Stomach (tissue), 9 donors: ENCODE data around the gene SGO1. TPM values are rescaled to one million over a fixed set of nuclear protein-coding genes. Genes with fewer than 3 reads are reported as not detected.

Source experiments
- DNase-seq, 2 donors: peaks; one replicate each; pipeline versions ENCODE4 v3.0.0 to v3.0.0-alpha.2; 2013 to 2019
- H3K27ac ChIP-seq, 5 donors: fragments of 200-600 bp in 4 of 5; sonication (generic) in 4 of 5; one replicate each; pipeline ENCODE4 v1.5.1; 2013 to 2019; ENCODE audit warnings: mild to moderate bottlenecking in 1 of 5, moderate library complexity in 1 of 5
- H3K27me3 ChIP-seq, 3 donors: fragments of 200-600 bp; sonication (generic); one replicate each; pipeline ENCODE4 v1.5.1; 2017 to 2019; ENCODE audit warnings: mixed run types in 1 of 3
- H3K36me3 ChIP-seq, 4 donors: fragments of 200-600 bp; sonication (generic); 1 replicate in 3 of 4; 2 replicates in 1 of 4; pipeline ENCODE4 v1.5.1; 2016 to 2019
- H3K4me1 ChIP-seq, 4 donors: fragments of 200-600 bp; sonication (generic); one replicate each; pipeline ENCODE4 v1.5.1; 2016 to 2019
- H3K4me3 ChIP-seq, 4 donors: fragments of 200-600 bp; sonication (generic) in 3 of 4; one replicate each; pipeline ENCODE4 v1.5.1; 2016 to 2019; ENCODE audit warnings: mild to moderate bottlenecking in 1 of 4
- H3K9me3 ChIP-seq, 4 donors: fragments of 200-600 bp; sonication (generic); one replicate each; pipeline ENCODE4 v1.5.1; 2016 to 2019
- EP300 ChIP-seq: sonication (generic); formaldehyde crosslinking; IDR thresholded peaks from one replicate; pipeline ENCODE4 v1.6.1; 2017; ENCODE audit warnings: antibody characterized with exemption
- POLR2A ChIP-seq, 4 donors: fragments of 450-650 bp; IDR thresholded peaks; one replicate each; pipeline ENCODE4 v1.6.1; 2016; ENCODE audit warnings: antibody characterized with exemption in 4 of 4, control low read depth in 2 of 4, mild to moderate bottlenecking in 1 of 4, moderate library complexity in 1 of 4
- POLR2AphosphoS5 ChIP-seq, 3 donors: sonication (generic); formaldehyde crosslinking; IDR thresholded peaks; one replicate each; pipeline ENCODE4 v1.6.1; 2016; ENCODE audit warnings: antibody characterized with exemption in 3 of 3
- WGBS, 5 donors: extraction: QIAGEN DNeasy Blood & Tissue Kit in 3 of 5; methylation state at CpG; one replicate each; pipeline versions ENCODE4 v1.1.5 to v1.1.7; 2013 to 2018; 5-methylcytosine and 5-hydroxymethylcytosine counted together
- intact Hi-C: fragments of 100-400 bp; cut with DNase I; formaldehyde crosslinking; loops from one replicate; pipeline ENCODE4 v1.15.1; 2023; ENCODE audit warnings: low total_unique reads
- polyA plus RNA-seq, 3 donors: library from polyadenylated mRNA; stranded (reverse); fragments of 200-250 nt; gene quantifications; one replicate each; pipeline ENCODE4 v1.2.3, GENCODE V29; 2013
- small RNA-seq, 4 donors: library from RNA; depleted of rRNA; stranded (forward); fragments of <200 nt; gene quantifications; one replicate each; pipeline ENCODE3, GENCODE V24; 2016
- total RNA-seq, 5 donors: library from RNA; depleted of rRNA; stranded (reverse); fragments of >200 nt; gene quantifications; one replicate each; pipeline versions ENCODE4 v1.1.0 to v1.2.3, GENCODE V29; 2014 to 2016
- TF ChIP-seq, protein P1 (sequence below), 7 experiments: fragments of 450-650 bp in 4 of 7; fragments of 200-600 bp in 3 of 7; sonication (generic) in 3 of 7; IDR thresholded peaks; one replicate each; pipeline ENCODE4 v1.5.1; 2016 to 2019; ENCODE audit warnings: antibody characterized with exemption in 7 of 7, control low read depth in 2 of 7, mild to moderate bottlenecking in 1 of 7
- donor health status: healthy with polysubstance abuse.
- donor health status: Bipolar disorder and iron deficiency.
- donor health status: healthy.

Gene SGO1
- total and polyA plus RNA-seq, 8 donors = 0.45 to 5.0 (median 1.8) TPM

DNA sequence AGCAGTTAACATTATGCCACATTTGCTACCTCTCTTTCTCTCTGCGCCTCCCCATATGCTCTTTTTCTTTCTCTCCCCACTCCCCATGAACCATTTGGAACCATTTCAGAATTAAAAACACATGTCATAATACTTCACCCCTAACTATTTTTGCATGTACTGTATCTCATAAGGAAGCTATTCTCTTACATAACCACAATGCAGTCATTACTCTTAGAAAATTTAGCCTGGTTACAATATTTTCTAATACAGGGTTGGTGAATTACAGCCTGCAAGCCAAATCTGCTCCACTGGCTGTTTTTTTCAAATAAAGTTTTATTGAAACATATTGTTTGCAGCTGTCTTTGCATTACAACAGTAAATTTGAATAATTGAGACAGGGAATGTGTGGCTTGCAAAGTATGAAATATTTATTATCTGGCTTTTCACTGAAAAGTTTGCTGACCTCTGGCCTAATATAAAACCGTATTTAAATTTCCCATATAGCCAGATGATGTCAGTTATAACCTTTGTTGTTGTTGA, 62.8 kb downstream of the SGO1 start:
- no peak for DNase-seq
- no peaks in the 10 kb centered on the region for H3K9me3 ChIP-seq
- H3K4me1 ChIP-seq = no peaks in the 10 kb centered on the region
- no peak overlapping the region for H3K27ac ChIP-seq
- H3K27me3 ChIP-seq = no peaks in the 10 kb centered on the region
- no peak overlapping the region for H3K4me3 ChIP-seq
- TF ChIP-seq POLR2AphosphoS5 (IDR thresholded peaks at IDR 0.05) (no peak), EP300 (no peak), POLR2A (IDR thresholded peaks at IDR 0.05) (no peak)
- TF ChIP-seq, protein P1, sequence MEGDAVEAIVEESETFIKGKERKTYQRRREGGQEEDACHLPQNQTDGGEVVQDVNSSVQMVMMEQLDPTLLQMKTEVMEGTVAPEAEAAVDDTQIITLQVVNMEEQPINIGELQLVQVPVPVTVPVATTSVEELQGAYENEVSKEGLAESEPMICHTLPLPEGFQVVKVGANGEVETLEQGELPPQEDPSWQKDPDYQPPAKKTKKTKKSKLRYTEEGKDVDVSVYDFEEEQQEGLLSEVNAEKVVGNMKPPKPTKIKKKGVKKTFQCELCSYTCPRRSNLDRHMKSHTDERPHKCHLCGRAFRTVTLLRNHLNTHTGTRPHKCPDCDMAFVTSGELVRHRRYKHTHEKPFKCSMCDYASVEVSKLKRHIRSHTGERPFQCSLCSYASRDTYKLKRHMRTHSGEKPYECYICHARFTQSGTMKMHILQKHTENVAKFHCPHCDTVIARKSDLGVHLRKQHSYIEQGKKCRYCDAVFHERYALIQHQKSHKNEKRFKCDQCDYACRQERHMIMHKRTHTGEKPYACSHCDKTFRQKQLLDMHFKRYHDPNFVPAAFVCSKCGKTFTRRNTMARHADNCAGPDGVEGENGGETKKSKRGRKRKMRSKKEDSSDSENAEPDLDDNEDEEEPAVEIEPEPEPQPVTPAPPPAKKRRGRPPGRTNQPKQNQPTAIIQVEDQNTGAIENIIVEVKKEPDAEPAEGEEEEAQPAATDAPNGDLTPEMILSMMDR (IDR thresholded peaks at IDR 0.05) = no peak
- 90 to 97% (median 94%) methylated on average over 2 of the region's 2 CpGs for WGBS, 5 donors
- intact Hi-C loops = no loop called here
- H3K36me3 ChIP-seq = peaks cover 31 to 89% (median 84%) of the 10 kb centered on the region in 4 donors

DNA sequence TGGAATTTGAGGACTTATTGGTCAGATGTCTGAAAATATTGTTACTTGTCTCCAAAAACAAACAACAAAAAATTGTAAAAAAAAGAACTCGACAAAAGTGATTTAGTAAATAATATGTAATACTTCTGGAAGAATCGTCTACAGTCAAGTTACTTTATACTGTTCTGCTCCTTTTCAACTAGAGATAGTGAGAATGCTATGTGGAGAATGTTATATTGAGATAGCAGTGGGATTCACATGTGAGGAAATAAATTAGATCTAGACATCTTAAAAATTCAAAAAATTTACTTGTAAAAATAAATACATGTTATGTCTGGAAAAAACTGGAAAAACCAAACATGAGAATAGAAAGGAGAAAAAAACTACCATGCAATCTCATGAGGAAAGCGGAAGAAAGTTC, 64.9 kb downstream of the SGO1 start:
- 92 to 94% (median 94%) methylated on average over 3 of the region's 3 CpGs for WGBS, 5 donors
- no peaks in the 10 kb centered on the region for H3K4me1 ChIP-seq
- H3K9me3 ChIP-seq = no peaks in the 10 kb centered on the region
- intact Hi-C loops = no loop called here
- no peaks in the 10 kb centered on the region for H3K27me3 ChIP-seq
- H3K4me3 ChIP-seq = no peak overlapping the region
- DNase-seq = no peak
- H3K27ac ChIP-seq = no peak overlapping the region
- TF ChIP-seq POLR2A (IDR thresholded peaks at IDR 0.05) (no peak), EP300 (no peak), POLR2AphosphoS5 (IDR thresholded peaks at IDR 0.05) (no peak)
- TF ChIP-seq, protein P1 (IDR thresholded peaks at IDR 0.05) = no peak
- peaks cover 28 to 85% (median 79%) of the 10 kb centered on the region in 4 donors for H3K36me3 ChIP-seq

Small RNAs within 50 kb of the gene (small RNA-seq; reads per million reads assigned to genes)
- gene MIR3135A = 0 reads per million in 4 donors

Other genes with a start within 250 kb of the SGO1 start
- 100 to 1,000 TPM in 1 of 5 donors, 10 to 100 TPM in 3, 1 to 10 TPM in 1; 9.3 to 163 (median 47.1) TPM for gene RAB5A, start 239.1 kb downstream of the SGO1 start, total RNA-seq
- gene RAB5A, start 239.1 kb downstream of the SGO1 start, polyA plus RNA-seq = 10 to 100 TPM; 27.0 to 52.2 (median 31.4) TPM
- gene PP2D1, start 173.9 kb downstream of the SGO1 start, total RNA-seq = not detected
- not detected for gene PP2D1, start 173.9 kb downstream of the SGO1 start, polyA plus RNA-seq
- gene KAT2B, start 145.8 kb downstream of the SGO1 start, total RNA-seq = 100 to 1,000 TPM in 1 of 5 donors, 10 to 100 TPM in 3, 1 to 10 TPM in 1; 3.8 to 208 (median 34.1) TPM
- 10 to 100 TPM; 10.3 to 16.9 (median 16.8) TPM for gene KAT2B, start 145.8 kb downstream of the SGO1 start, polyA plus RNA-seq